Fibroblast of the aortic adventitia (primary cell): ENCODE data around the gene TBL2. TPM values are rescaled to one million over a fixed set of nuclear protein-coding genes. Genes with fewer than 3 reads are reported as not detected.
"Not testable (repeated sequence)": the region's sequence is repeated elsewhere in the genome, so short reads cannot be mapped to it uniquely, and the experiment has no call there.

ENCODE experiments used
- DNase-seq: peaks from one replicate; pipeline ENCODE4 v3.0.0-alpha.2; 2010; ENCODE audit warnings: low read depth
- H3K4me3 ChIP-seq: 2 replicates; pipeline ENCODE4 v1.5.1; 2011; ENCODE audit warnings: low read depth, mild to moderate bottlenecking, control low read depth, low read length, moderate library complexity
- CTCF ChIP-seq: IDR thresholded peaks from 2 replicates; pipeline ENCODE4 v1.5.1; 2011; ENCODE audit warnings: mild to moderate bottlenecking, low read length, control low read depth, inconsistent platforms; ENCODE audit not compliant: insufficient read depth
- total RNA-seq: library from RNA; depleted of rRNA; stranded (reverse); fragments of >200 nt; gene quantifications from 2 replicates; pipeline ENCODE4 v1.2.3, GENCODE V29; 2012; ENCODE audit warnings: low replicate concordance

TBL2 gene
- total RNA-seq, 1 donor: 44.6 TPM

- TF ChIP-seq CTCF: no peak
- DNase-seq: no peak
- H3K4me3 ChIP-seq: peak overlapping the region; percentile 84
Measured at GRCh38 chr7:73556208-73557107, 21.9 kb downstream of the TBL2 start.

GRCh38 chr7:73555411-73555982 lies 22.9 kb downstream of the TBL2 start:
- H3K4me3 ChIP-seq: peak overlapping the region; percentile 84

GRCh38 chr7:73550093-73550492 lies 28.3 kb downstream of the TBL2 start:
- not testable (repeated sequence) for DNase-seq, H3K4me3 ChIP-seq

More at GRCh38 chr7:73555411-73555982, 22.9 kb downstream of the TBL2 start:
- DNase-seq: no peak
- TF ChIP-seq CTCF: no peak

- no peak for TF ChIP-seq CTCF
- H3K4me3 ChIP-seq: no peak overlapping the region
- DNase-seq: no peak
Measured at GRCh38 chr7:73549176-73549575, 29.2 kb downstream of the TBL2 start.

GRCh38 chr7:73547841-73548240 lies 30.5 kb downstream of the TBL2 start:
- no peak for TF ChIP-seq CTCF
- no peak overlapping the region for H3K4me3 ChIP-seq
- DNase-seq: no peak

GRCh38 chr7:73544678-73545077 lies 33.7 kb downstream of the TBL2 start:
- DNase-seq: no peak
- H3K4me3 ChIP-seq: no peak overlapping the region
- no peak for TF ChIP-seq CTCF

- TF ChIP-seq CTCF: no peak
- no peak for DNase-seq
- no peak overlapping the region for H3K4me3 ChIP-seq
Measured at GRCh38 chr7:73541722-73542121, 36.7 kb downstream of the TBL2 start.
